ENCODE results near the gene IRX4.

- no peak for TF ChIP-seq POLR2AphosphoS5 (IDR thresholded peaks at IDR 0.05)
- no peak for TF ChIP-seq CTCF (IDR thresholded peaks at IDR 0.05)
- no peak for TF ChIP-seq POLR2A (IDR thresholded peaks at IDR 0.05)
Observed at GRCh38 chr5:1930501-1930879, 47.8 kb upstream of the IRX4 start.
